SK-MEL-5 (cell line): ENCODE data around the gene PRKCE. TPM values are rescaled to one million over a fixed set of nuclear protein-coding genes. Genes with fewer than 3 reads are reported as not detected.

Source experiments
- DNase-seq: peaks from one replicate; pipeline ENCODE4 v3.0.0-alpha.2; 2016; ENCODE audit warnings: low read depth, low spot score
- in situ Hi-C: cut with HindIII; loops from 2 replicates; pipeline ENCODE4 v1.10.0; 2016; ENCODE audit warnings: low sequenced_read_pairs, high pct_unique_total_duplicates, low pct_unique_long_range_greater_than_20kb
- total RNA-seq: library from RNA; depleted of rRNA; stranded (reverse); fragments of >200 nt; shearing (Covaris generic); gene quantifications from 2 replicates; pipeline ENCODE4 v1.2.3, GENCODE V29; 2014

PRKCE gene
- total RNA-seq, 1 experiment from 2014 or later = 22.9 TPM

DNA sequence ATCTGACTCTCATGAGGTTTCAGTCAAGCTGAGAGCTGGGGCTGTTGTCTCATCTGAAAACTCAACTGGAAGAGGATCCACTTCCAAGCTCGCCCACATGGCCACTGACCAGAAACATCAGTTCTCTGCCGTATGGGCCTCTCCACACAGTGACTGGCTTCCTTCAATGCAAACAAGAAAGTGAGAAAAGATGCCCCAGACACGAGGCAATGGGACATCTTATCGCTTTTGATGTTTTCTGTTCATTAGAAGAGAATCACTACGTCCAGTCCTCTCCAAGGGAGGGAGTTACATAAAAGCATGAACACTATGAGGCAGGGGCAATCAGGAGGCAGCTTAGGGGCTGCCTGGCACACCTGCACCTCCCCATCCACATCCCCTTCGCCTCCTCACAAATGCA is 338.7 kb downstream of the PRKCE start:
- DNase-seq = no peak
- in situ Hi-C loops = no loop called here

DNA sequence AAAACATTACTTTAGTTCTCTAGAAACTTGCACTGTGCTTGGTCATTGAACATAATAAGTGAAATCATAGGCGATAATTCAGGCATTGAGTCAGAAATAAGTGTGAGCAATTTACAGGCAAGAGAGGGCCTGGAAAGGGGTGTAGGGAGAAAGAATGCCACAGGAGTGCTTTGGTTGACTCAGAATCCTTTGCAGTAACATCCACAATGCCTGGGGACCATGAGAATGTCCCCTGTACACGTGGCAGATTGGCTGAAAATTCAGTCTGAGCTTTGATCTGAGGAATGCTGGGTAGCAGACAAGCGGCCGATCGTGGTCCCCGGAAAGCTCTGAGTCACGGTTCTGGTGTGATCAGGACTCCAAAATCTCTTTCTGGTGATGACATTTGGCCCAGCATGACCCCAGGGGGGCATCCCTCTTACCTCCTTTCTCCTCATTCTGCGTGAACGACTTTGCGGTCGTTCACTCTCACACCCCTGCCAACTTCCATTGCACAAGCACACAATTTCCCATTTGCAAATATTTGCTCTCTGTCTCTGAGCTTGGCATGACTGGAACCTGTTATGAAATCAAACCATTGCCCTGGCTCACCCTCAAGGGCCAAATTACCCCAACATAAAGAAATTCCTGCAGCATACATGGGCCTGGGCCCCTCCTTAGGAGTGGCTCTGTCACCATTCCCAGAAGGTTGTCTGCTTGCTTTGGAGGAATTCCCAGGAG is 340.7 kb downstream of the PRKCE start:
- in situ Hi-C loops = no loop called here
- DNase-seq = no peak

DNA sequence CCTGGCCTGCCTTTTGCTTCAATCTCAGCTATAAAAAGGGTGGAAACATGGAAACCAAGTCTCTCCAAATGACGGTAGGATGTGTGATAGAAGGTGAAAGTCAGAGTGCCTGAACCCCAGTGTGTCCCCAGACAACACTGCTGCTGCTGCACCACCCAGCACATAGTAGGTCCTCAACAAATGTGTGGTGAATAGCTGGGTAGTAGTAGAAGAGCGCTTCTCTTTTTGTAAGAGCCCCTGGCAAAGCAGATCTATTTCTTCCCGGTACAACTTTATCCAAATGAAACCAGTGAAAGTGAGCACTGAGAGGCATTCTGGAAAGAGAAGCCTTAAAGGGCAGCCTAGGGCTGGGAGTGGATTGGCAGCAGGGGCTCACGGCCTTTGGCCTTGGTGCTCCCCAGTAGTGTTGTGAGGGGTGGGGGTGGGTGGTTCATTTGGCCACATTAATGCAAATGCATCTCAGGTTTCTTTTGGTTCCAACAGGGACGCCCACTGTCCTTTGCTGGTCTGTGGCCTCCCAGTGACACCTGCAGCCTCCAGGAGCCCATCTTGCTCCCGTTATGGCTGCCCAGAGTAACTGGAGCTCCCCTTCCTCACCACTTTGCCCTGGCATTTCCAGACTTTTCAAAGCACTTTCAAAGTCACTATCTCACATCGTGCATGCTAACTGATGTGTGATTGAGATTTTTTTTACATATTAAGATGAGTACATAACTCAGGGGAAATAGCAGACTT is 341.4 kb downstream of the PRKCE start:
- in situ Hi-C loops = no loop called here
- DNase-seq = no peak

DNA sequence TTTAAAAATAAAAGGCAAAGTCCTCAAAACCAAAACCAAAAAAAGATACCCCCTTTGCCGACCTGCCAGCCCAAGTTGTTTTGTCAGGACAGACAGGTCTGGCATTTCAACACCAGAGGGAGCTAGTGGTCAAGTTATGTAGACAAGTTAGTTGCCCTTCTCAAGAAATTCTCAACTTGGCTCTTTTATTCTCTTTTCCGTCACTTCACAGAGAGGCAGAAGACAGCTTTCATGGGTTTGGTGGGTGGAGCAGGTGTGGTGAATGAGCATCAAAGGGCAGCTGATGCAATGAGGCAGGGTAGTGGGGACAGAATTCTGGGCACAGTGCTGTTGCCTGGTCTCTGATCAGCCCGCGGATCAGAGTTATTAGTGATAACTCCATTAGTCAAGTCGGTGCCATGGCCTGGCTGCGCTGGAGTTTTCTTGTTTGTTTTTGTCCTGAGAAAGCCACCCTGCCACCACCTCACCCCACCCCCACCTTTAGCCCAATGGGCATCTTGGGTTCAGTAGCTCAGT is 342.1 kb downstream of the PRKCE start:
- peak; percentile 84 for DNase-seq
- in situ Hi-C loops = no loop called here

DNA sequence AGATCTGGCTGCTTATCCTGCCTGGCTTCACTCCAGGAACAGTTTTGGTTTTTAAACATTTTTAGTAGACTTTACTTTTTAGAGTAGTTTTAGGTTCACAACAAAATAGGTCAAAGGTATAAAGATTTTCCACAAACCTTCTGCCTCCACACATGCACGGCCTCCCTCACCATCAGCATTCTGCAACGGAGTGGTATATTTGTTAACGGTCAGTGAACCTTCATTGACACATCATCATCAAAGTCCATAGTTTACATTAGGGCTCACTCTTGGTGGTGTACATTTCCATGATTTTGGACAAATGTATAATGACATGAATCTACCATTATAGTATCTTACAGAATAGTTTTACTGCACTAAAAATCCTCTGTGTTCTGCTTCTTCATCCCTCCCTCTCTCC is 342.6 kb downstream of the PRKCE start:
- in situ Hi-C loops = no loop called here
- DNase-seq = no peak

DNA sequence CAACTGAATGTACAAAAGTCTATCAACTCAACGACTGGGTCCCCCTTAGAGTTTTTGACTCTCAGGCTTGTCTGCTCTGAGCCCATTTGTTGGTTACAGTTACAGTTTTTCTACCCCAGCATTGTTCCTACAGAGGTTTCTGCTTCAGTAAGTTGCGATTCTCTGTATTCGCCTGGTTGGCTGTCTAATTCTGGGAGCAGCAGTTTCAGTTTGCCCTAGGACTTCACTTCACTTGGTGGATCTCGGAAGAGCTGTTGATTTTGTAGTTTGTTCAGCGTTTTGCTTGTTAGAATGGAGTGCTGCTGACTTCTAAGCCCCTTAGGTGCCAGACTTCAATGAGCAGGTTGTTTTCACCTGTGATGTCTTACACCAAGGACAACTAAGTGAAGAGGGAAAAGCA is 349.2 kb downstream of the PRKCE start:
- in situ Hi-C loops = no loop called here
- no peak for DNase-seq

DNA sequence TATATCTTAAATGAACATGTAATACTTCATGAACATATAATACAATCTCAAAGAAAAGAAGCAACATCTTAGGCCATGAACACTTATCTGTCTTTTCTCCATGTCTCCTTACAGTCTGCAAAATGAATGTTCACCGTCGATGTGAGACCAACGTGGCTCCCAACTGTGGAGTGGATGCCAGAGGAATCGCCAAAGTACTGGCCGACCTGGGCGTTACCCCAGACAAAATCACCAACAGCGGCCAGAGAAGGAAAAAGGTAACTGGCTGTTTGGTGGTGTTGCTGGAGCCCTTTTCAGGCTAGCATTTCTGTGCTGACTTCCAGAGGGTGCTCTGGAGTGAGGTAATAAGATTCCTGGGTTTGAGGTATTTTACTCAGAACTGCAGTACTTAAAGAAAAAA is 349.8 kb downstream of the PRKCE start:
- in situ Hi-C loops = no loop called here
- no peak for DNase-seq

DNA sequence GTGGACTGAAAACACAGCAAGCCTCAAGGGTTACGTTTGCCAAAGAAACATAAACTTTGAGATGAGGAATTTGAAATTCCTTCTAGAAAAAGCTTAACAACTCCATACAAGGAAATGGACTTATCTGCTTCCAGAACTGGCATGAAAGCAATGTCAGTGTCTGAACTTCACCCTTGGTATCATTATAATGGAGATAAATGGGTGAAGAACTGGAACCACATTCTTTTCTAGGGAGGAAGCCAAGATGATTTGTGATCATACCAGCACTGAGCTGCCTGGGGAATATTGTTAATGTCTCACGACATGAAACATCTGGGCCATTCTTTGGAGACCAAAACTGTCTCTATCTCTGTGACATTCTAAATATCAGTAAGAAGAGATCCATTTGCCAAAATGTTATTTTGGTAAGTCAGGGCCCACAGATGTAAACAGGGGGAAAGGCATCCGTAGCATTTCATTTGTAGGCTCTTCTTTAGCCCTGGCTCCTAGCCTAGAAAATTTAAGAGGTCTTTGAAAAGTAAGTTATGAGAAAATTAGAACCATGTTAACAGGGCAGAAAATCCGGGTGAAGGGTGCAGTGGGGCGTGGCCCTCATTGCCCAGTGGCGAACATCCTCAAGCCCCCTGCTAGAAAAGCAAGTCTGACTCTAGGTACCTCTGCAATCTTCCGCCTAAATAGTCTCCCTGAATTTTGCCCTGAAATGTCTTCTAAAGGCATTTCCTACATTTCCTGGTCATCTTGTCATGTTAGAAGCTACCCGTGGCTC is 350.4 kb downstream of the PRKCE start:
- DNase-seq = no peak
- in situ Hi-C loops = no loop called here

DNA sequence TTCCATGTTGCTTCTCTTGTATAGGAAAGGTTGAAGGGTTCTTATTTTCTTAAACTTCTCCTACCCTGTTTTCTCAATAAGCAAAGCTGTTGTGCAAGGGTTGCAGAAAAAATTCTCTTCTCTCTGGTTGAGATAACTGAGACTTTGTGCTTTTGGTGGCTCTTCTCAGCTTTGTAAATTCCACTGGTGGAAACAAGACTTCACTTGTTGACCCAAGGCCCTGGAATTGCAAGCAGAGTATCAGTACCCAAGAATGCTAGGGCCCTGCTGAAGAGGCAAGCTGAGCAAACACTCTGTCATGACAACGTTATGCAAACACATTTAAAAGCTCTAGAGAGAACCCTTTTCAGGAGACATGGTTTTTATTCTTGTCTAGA is 351.0 kb downstream of the PRKCE start:
- DNase-seq = no peak
- in situ Hi-C loops = no loop called here

DNA sequence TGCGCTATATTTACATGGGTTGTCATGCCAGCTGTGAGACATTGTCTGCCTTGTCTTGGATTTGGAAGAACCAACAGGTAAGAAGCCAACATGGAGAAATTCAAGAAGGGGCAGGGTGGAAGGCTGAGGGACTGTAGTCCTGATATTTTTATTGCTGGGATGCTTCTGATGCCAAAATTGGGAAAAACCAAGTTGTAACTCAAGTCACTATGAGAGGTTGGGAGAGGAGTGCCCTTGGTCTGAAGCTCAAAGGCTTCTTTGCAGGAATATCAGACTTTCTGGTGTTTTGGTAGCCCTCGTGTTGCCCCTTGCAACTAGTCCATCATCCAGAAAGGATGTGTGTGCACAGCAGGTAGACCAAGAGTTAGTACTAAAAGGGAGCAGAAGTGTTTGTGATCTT is 351.5 kb downstream of the PRKCE start:
- no peak for DNase-seq
- in situ Hi-C loops = no loop called here

DNA sequence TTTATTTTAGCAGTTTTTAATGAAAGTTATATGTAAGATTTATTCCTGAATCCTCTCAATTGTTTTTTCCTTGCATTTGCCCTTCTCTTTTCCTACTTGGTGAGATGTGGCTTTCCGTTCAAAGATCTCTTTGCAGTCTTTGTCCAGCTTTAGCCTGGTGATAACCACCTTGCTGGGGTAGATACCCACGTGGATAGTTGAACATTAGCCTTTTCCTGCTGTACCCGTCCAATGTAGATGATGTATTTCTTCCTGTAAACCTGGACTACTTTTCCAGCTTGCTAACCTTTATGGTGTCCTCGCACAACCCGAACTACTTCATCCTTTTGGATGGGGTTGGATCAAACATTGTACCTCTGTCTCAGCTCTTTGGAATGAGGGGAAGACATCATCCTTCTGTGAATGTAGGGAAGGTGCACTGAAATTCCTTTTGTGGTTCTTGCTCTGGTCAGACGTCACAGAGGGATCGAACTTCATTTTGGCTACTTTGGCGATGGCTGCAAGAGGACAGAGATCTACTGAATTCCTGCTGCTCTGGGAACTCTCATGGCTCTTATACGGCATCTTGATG is 352.5 kb downstream of the PRKCE start:
- in situ Hi-C loops = no loop called here
- DNase-seq = no peak

DNA sequence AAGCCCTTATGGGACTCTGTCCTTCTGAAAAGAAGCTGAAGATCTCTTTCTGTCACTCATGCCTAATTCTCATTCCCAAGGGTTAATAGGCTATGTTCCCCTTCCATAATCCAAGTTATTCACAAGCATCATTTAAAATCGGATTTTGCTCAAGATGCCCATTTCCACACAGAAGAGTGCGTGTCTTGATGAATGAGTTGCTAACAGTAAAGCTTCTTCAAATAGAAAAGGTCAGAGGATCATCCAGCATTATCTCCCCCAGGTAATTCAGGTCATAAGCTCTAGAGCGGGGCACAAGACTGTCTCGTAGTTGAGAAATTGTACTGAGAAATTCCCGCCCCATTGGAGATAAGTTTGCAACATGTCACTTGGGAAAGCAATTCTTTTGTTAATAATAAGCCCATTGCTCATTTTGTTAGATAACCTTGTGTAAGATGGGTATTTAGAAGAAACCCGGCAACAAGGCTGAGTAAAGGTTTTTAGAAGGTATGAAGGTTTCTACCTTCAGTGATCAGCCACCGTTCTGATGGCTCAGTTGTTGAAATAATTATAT is 355.1 kb downstream of the PRKCE start:
- in situ Hi-C loops = no loop called here
- DNase-seq = no peak

DNA sequence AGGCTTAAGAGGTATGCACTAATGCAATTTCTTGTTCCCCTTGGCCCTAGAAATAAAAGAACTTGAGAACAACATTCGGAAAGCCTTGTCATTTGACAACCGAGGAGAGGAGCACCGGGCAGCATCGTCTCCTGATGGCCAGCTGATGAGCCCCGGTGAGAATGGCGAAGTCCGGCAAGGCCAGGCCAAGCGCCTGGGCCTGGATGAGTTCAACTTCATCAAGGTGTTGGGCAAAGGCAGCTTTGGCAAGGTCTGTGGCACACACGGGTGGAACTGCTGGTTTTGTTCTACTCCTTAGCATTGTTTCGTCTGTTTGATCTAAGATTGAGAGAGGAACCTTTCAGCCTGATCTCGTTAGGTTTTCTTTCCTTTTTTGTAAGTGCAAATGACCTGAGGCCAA is 355.9 kb downstream of the PRKCE start:
- in situ Hi-C loops = no loop called here
- DNase-seq = no peak

DNA sequence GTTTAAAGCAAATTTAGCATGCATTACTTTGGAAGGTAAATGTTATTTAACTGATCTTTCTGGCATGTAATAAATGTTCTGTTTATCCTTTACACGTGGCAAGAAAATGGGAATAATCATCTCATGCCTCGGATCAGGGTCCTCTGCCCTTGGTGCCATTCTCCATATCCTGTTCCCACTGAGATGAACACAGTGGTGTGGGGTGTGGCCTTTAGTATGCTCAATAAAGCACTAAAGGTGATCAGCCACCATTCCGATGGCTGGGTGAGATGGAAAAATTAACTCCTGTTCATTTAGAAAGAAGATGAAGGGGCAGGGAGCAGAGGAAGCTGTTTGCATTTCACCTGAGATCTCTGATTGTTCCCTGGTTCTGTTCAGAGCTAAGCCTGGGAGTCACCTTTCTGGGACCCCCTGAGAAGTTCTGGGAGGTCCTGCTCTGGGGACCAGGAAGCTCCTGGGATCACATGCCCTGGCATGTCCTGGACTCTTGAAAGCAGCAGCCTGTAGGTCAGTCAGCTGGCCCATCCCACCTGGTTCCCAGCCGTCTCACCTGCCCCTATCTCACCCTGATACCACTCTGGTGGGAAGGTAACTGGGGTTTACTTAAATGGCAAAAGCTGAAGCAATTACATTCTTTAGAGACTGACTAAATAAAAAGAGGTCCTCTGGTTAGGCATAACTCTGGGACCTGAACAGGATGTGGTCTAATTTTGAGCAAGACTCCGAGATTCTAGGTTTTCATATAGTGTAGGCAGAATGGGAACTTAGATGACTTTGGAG is 356.8 kb downstream of the PRKCE start:
- in situ Hi-C loops = no loop called here
- DNase-seq = no peak

DNA sequence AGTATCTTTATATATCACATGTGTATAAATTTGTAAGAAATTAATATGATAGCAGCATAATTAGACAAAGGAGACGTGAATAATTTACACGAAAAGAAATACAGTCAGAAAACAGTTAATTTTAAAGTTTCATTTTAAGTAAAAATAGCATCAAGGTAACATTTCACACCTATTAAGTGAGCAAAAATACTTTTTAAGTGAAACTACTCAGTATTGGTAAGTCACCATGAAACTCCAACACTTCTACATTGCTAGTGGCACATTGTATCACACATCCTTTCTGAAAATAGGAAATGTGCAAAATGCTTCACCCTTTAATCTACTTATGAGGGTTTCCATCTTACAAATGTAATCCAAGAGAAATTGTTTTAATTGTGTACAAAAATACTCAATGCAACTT is 357.8 kb downstream of the PRKCE start:
- DNase-seq = no peak
- in situ Hi-C loops = no loop called here

DNA sequence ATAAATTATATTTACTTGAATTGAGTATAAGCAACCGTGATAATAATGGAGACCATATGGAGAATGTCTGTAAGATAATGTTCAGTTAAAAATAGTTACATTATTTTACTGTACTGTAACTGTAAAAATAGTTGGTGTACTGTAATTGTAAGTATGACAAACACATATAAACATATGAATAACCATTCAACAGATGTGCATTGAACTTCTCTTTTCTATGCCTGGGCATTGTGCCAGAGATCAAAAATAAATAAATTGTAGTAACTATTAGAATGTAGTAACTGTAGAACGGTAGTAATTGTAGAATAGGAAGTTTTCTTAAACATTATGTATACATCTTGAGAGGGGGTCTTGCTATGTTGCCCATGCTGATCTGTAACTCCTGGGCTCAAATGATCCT is 358.3 kb downstream of the PRKCE start:
- in situ Hi-C loops = no loop called here
- DNase-seq = no peak

DNA sequence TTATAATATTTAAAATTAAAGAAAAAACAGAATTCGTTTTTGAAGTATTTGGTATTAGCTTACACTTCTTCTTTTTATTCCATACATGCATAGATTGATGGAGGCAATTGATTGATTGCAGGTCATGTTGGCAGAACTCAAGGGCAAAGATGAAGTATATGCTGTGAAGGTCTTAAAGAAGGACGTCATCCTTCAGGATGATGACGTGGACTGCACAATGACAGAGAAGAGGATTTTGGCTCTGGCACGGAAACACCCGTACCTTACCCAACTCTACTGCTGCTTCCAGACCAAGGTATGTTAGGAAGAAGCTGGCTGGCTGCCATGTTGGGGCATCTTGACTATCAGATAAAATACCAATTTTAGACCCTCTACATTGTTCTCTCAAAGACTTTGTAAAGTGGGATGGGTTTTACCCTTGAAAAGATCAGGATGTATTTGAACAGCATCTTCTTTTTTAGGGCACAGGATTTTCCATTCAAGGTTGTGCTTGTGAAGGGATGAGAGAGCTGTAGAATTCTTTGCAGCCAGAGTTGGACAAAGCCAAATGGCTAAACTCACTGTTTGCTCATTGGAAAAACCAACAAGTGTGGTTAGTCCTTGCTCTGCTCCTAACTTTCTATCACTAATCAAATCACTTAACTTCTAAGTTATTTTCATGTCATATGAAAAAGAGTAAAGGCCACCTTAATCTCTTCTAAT is 358.9 kb downstream of the PRKCE start:
- DNase-seq = no peak
- in situ Hi-C loops = no loop called here
